Measurements from ENCODE around the gene PRR36.

- no peak for TF ChIP-seq GATA2 (IDR thresholded peaks at IDR 0.05; ENCODE audit: low read depth, low read length)
- no peak for TF ChIP-seq GATA3 (IDR thresholded peaks at IDR 0.05; ENCODE audit: low read depth, low read length)
These were observed 28.6 kb upstream of the PRR36 start for GRCh38 chr19:7902796-7903243.
